Parathyroid adenoma (tissue), 2 donors: ENCODE measurements around the gene LYPLA2.

Experiments used
- H2AFZ ChIP-seq: fragments of 300-600 bp; sonication (generic); one replicate; pipeline ENCODE4 v1.7.0; 2017; ENCODE audit warnings: antibody characterized with exemption, mild to moderate bottlenecking
- H3K27ac ChIP-seq: fragments of 300-600 bp; sonication (generic); one replicate; pipeline ENCODE4 v1.7.0; 2017
- H3K27me3 ChIP-seq: fragments of 300-600 bp; sonication (generic); one replicate; pipeline ENCODE4 v1.7.0; 2017; ENCODE audit warnings: low read length; ENCODE audit not compliant: control insufficient read depth, insufficient read depth
- H3K36me3 ChIP-seq: fragments of 300-600 bp; sonication (generic); one replicate; pipeline ENCODE4 v1.7.0; 2017; ENCODE audit warnings: low read length; ENCODE audit not compliant: control insufficient read depth, insufficient read depth
- H3K4me1 ChIP-seq: fragments of 300-600 bp; sonication (generic); one replicate; pipeline ENCODE4 v1.7.0; 2017; ENCODE audit warnings: control low read depth
- H3K4me2 ChIP-seq: fragments of 300-600 bp; sonication (generic); one replicate; pipeline ENCODE4 v1.7.0; 2017; ENCODE audit warnings: low read length
- H3K4me3 ChIP-seq: fragments of 300-600 bp; sonication (generic); one replicate; pipeline ENCODE4 v1.7.0; 2017; ENCODE audit warnings: low read depth, low read length
- H3K79me2 ChIP-seq: fragments of 300-600 bp; sonication (generic); one replicate; pipeline ENCODE4 v1.7.0; 2017; ENCODE audit warnings: control low read depth
- H3K9ac ChIP-seq: fragments of 300-600 bp; sonication (generic); one replicate; pipeline ENCODE4 v1.7.0; 2017; ENCODE audit warnings: mild to moderate bottlenecking
- H3K9me3 ChIP-seq: fragments of 300-600 bp; sonication (generic); one replicate; pipeline ENCODE4 v1.7.0; 2017; ENCODE audit warnings: low read length; ENCODE audit not compliant: control insufficient read depth
- CTCF ChIP-seq: fragments of 300-600 bp; sonication (generic); IDR thresholded peaks from one replicate; pipeline ENCODE4 v1.7.0; 2017; ENCODE audit warnings: antibody characterized with exemption, mild to moderate bottlenecking
- donor health status: primary hyperparathyroidism.

LYPLA2 gene

GRCh38 chr1:23809751-23810171, 18.8 kb downstream of the LYPLA2 start:
- H3K9ac ChIP-seq, result no peak overlapping the region
- H3K27me3 ChIP-seq, result no peaks in the 10 kb centered on the region
- H3K9me3 ChIP-seq, result no peaks in the 10 kb centered on the region
- no peak overlapping the region for H3K4me3 ChIP-seq
- no peaks in the 10 kb centered on the region for H3K79me2 ChIP-seq
- TF ChIP-seq CTCF, result peak; percentile 62
- H3K27ac ChIP-seq, result no peak overlapping the region
- no peaks in the 10 kb centered on the region for H3K4me1 ChIP-seq
- H2AFZ ChIP-seq, result no peak overlapping the region
- H3K4me2 ChIP-seq, result no peak overlapping the region
- no peaks in the 10 kb centered on the region for H3K36me3 ChIP-seq

GRCh38 chr1:23810818-23811540, 20.0 kb downstream of the LYPLA2 start:
- Histone ChIP-seq H3K9me3 (no peaks in the 10 kb centered on the region), H2AFZ (no peak overlapping the region), H3K79me2 (no peaks in the 10 kb centered on the region), H3K27me3 (no peaks in the 10 kb centered on the region), H3K9ac (no peak overlapping the region), H3K27ac (no peak overlapping the region), H3K36me3 (no peaks in the 10 kb centered on the region), H3K4me1 (no peaks in the 10 kb centered on the region), H3K4me3 (no peak overlapping the region), H3K4me2 (no peak overlapping the region)
- peak; percentile 38 for TF ChIP-seq CTCF

- Histone ChIP-seq H3K27me3 (no peaks in the 10 kb centered on the region), H3K4me3 (no peak overlapping the region), H3K9me3 (no peaks in the 10 kb centered on the region), H3K79me2 (no peaks in the 10 kb centered on the region), H3K36me3 (no peaks in the 10 kb centered on the region), H3K27ac (no peak overlapping the region), H2AFZ (no peak overlapping the region), H3K4me2 (no peak overlapping the region), H3K9ac (no peak overlapping the region), H3K4me1 (no peaks in the 10 kb centered on the region)
- TF ChIP-seq CTCF, result no peak
Observed at GRCh38 chr1:23814016-23814415, 23.1 kb downstream of the LYPLA2 start.

GRCh38 chr1:23816361-23816760, 25.4 kb downstream of the LYPLA2 start:
- H3K79me2 ChIP-seq, result no peaks in the 10 kb centered on the region
- no peak overlapping the region for H3K4me2 ChIP-seq
- H3K27me3 ChIP-seq, result no peaks in the 10 kb centered on the region
- no peak overlapping the region for H3K4me3 ChIP-seq
- H3K9me3 ChIP-seq, result no peaks in the 10 kb centered on the region
- TF ChIP-seq CTCF, result no peak
- H3K36me3 ChIP-seq, result no peaks in the 10 kb centered on the region
- H3K4me1 ChIP-seq, result no peaks in the 10 kb centered on the region
- H3K9ac ChIP-seq, result no peak overlapping the region
- no peak overlapping the region for H2AFZ ChIP-seq
- no peak overlapping the region for H3K27ac ChIP-seq

GRCh38 chr1:23816906-23817305, 26.0 kb downstream of the LYPLA2 start:
- H3K27me3 ChIP-seq, result no peaks in the 10 kb centered on the region
- H3K79me2 ChIP-seq, result no peaks in the 10 kb centered on the region
- no peak overlapping the region for H3K27ac ChIP-seq
- H3K4me3 ChIP-seq, result no peak overlapping the region
- H2AFZ ChIP-seq, result no peak overlapping the region
- no peak for TF ChIP-seq CTCF
- H3K4me2 ChIP-seq, result no peak overlapping the region
- H3K36me3 ChIP-seq, result no peaks in the 10 kb centered on the region
- no peaks in the 10 kb centered on the region for H3K9me3 ChIP-seq
- no peaks in the 10 kb centered on the region for H3K4me1 ChIP-seq
- no peak overlapping the region for H3K9ac ChIP-seq
